HepG2 (cell line): ENCODE data around the gene KCTD19. TPM values are rescaled to one million over a fixed set of nuclear protein-coding genes. Genes with fewer than 3 reads are reported as not detected.

Experiments
- ATAC-seq: fragments of 200-7000 bp; cut with Tn5 transposase; 3 replicates; pipeline ENCODE4 v1.9.1; 2020; ENCODE audit warnings: mild to moderate bottlenecking, moderate library complexity
- BruUV-seq: library from RNA; stranded (reverse); fragments of 400-500 nt; replicated peaks from 2 replicates; lab custom pipeline; 2021; lab: Mats Ljungman, UMichigan
- CTCF ChIA-PET: fragments of 300-600 bp; formaldehyde crosslinking; extraction: SDS; loops from one replicate; lab custom pipeline; 2021; ENCODE audit warnings: low total read pairs, inconsistent platforms, low intra/inter-chr PET ratio; lab: Yijun Ruan, JAX
- POLR2A ChIA-PET: fragments of 350-600 bp; sonication (Branson Sonifier 250); formaldehyde crosslinking; loops from one replicate; lab custom pipeline; 2020; ENCODE audit warnings: antibody characterized with exemption, inconsistent platforms; lab: Yijun Ruan, JAX
- DNase-seq: peaks from one replicate; pipeline ENCODE4 v3.0.0-alpha.2; 2015; ENCODE audit warnings: low spot score
- FAIRE-seq: peaks from 3 replicates; lab custom pipeline; 2011; peaks lifted over from hg19 to GRCh38; lab: Jason Lieb, UNC
- H2AFZ ChIP-seq: one replicate; pipeline ENCODE4 v1.6.1; 2011; ENCODE audit warnings: low read length, inconsistent platforms
- H3K27ac ChIP-seq: fragments of 300-600 bp; 3 replicates; pipeline ENCODE4 v1.8.0; 2011; ENCODE audit warnings: mixed run types, mild to moderate bottlenecking, mixed read lengths, low read length, inconsistent platforms; ENCODE audit not compliant: insufficient read depth; ENCODE audit errors: extremely low read length
- H3K27me3 ChIP-seq, 2 experiments: fragments of 200-600 bp in 1 of 2; 2 replicates in 1 of 2; 3 replicates in 1 of 2; pipeline versions ENCODE4 v1.6.0 to v1.8.0; 2011; ENCODE audit warnings: low read length in 2 of 2, mild to moderate bottlenecking in 2 of 2, moderate library complexity in 2 of 2, inconsistent platforms in 1 of 2; ENCODE audit not compliant: insufficient read depth in 2 of 2, control insufficient read depth in 1 of 2
- H3K36me3 ChIP-seq, 2 experiments: fragments of 200-600 bp in 1 of 2; replicated peaks in 1 of 2; 2 replicates in 1 of 2; 3 replicates in 1 of 2; pipeline versions ENCODE4 v1.5.1 to v1.8.0; 2011; ENCODE audit warnings: low read length in 2 of 2, inconsistent platforms in 1 of 2; ENCODE audit not compliant: insufficient read depth in 2 of 2, control insufficient read depth in 1 of 2
- H3K4me1 ChIP-seq: 2 replicates; pipeline ENCODE4 v1.5.1; 2012; ENCODE audit warnings: low read length, inconsistent platforms; ENCODE audit not compliant: insufficient read depth
- H3K4me2 ChIP-seq: 2 replicates; pipeline ENCODE4 v1.6.0; 2011; ENCODE audit warnings: low read depth, low read length, inconsistent platforms
- H3K4me3 ChIP-seq, 3 experiments: fragments of 200-600 bp in 1 of 3; sonication (generic), shearing (Covaris generic) in 1 of 3; replicated peaks in 1 of 3; 2 replicates each; pipeline ENCODE4 v1.5.1; 2011 to 2016; ENCODE audit warnings: low read length in 3 of 3, inconsistent platforms in 2 of 3, low read depth in 2 of 3, mild to moderate bottlenecking in 2 of 3, control low read depth in 1 of 3, mixed read lengths in 1 of 3; ENCODE audit not compliant: insufficient read depth in 1 of 3
- H3K79me2 ChIP-seq: one replicate; pipeline ENCODE4 v1.6.1; 2011; ENCODE audit warnings: low read length, inconsistent platforms; ENCODE audit not compliant: insufficient read depth
- H3K9ac ChIP-seq: 2 replicates; pipeline ENCODE4 v1.6.0; 2011; ENCODE audit warnings: mild to moderate bottlenecking, low read depth, low read length, inconsistent platforms; ENCODE audit not compliant: insufficient read depth
- H3K9me3 ChIP-seq: 2 replicates; pipeline ENCODE4 v1.5.1; 2012; ENCODE audit warnings: mild to moderate bottlenecking, low read length
- H4K20me1 ChIP-seq: 2 replicates; pipeline ENCODE4 v1.6.0; 2011; ENCODE audit warnings: inconsistent platforms, mild to moderate bottlenecking, low read length, moderate library complexity; ENCODE audit not compliant: insufficient read depth
- KDM6A ChIP-seq: IDR thresholded peaks from 2 replicates; pipeline ENCODE4 v1.6.1; 2016; ENCODE audit warnings: low read depth
- MIER3 ChIP-seq: IDR thresholded peaks from 2 replicates; pipeline ENCODE4 v1.6.1; 2016; ENCODE audit warnings: missing compliant biosample characterization, borderline replicate concordance
- POLR2AphosphoS2 ChIP-seq: IDR thresholded peaks from 2 replicates; pipeline ENCODE4 v1.6.1; 2011; ENCODE audit warnings: low read depth, low read length, improper control_type of control experiment
- RXRA ChIP-seq: sonication (generic); formaldehyde crosslinking; IDR thresholded peaks from 2 replicates; pipeline ENCODE4 v1.5.1; 2020; ENCODE audit warnings: missing genetic modification reagents
- SPEN ChIP-seq: sonication (generic); formaldehyde crosslinking; IDR thresholded peaks from 2 replicates; pipeline ENCODE4 v1.5.1; 2020; ENCODE audit warnings: low read depth, mild to moderate bottlenecking, missing genetic modification reagents
- SSRP1 ChIP-seq: IDR thresholded peaks from 2 replicates; pipeline ENCODE4 v1.6.1; 2016; ENCODE audit warnings: control low read depth
- YEATS2 ChIP-seq: sonication (generic); formaldehyde crosslinking; IDR thresholded peaks from 2 replicates; pipeline ENCODE4 v1.4.0; 2020; ENCODE audit warnings: missing genetic modification reagents, borderline replicate concordance
- ZNF207 ChIP-seq: fragments of 450-650 bp; IDR thresholded peaks from 2 replicates; pipeline ENCODE4 v1.6.1; 2016; ENCODE audit warnings: antibody characterized with exemption, borderline replicate concordance
- ZNF292 ChIP-seq: sonication (generic); formaldehyde crosslinking; IDR thresholded peaks from 2 replicates; pipeline ENCODE4 v1.8.1; 2022; ENCODE audit warnings: mild to moderate bottlenecking, low read depth, missing genetic modification reagents, borderline replicate concordance
- ZNF607 ChIP-seq: sonication (generic); formaldehyde crosslinking; IDR thresholded peaks from 2 replicates; pipeline ENCODE4 v1.5.1; 2020; ENCODE audit warnings: missing genetic modification reagents, mild to moderate bottlenecking, borderline replicate concordance
- ZNF780A ChIP-seq: sonication (generic); formaldehyde crosslinking; IDR thresholded peaks from 2 replicates; pipeline ENCODE4 v1.8.0; 2022; ENCODE audit warnings: mild to moderate bottlenecking, missing genetic modification reagents, moderate library complexity
- WGBS: methylation state at CpG from one replicate; pipeline ENCODE4 v1.1.6; 2017; ENCODE audit warnings: low lambda C conversion rate; 5-methylcytosine and 5-hydroxymethylcytosine counted together
- in situ Hi-C: cut with HindIII; loops from 2 replicates; pipeline ENCODE4 v1.10.0; 2017; ENCODE audit warnings: low pct_unique_long_range_greater_than_20kb; ENCODE audit not compliant: extremely low pct_ligation_motif_present
- intact Hi-C: fragments of 100-400 bp; cut with micrococcal nuclease; formaldehyde crosslinking; loops from one replicate; pipeline ENCODE4 v1.10.0; 2022; ENCODE audit not compliant: unreplicated experiment
- polyA plus RNA-seq, 8 experiments: library from polyadenylated mRNA; depleted of rRNA in 3 of 8; stranded (reverse) in 7 of 8; unstranded in 1 of 8; fragments of >200 nt; fragmentation: Illumina TruSeq in 4 of 8; extraction: Trizol in 4 of 8; gene quantifications; 2 replicates each; pipeline versions ENCODE4 v1.2.1 to v1.2.3, GENCODE V29; 2011 to 2016; ENCODE audit warnings: low read depth in 4 of 8, missing spikeins in 1 of 8, mixed read lengths in 1 of 8; ENCODE audit not compliant: insufficient read depth in 1 of 8
- total RNA-seq, 5 experiments: library from RNA; depleted of rRNA; stranded (reverse); fragments of >200 nt; fragmentation: Illumina TruSeq; extraction: Trizol; gene quantifications; 2 replicates each; pipeline ENCODE4 v1.2.3, GENCODE V29; 2016; ENCODE audit warnings: low read depth in 1 of 5
- TF ChIP-seq, protein P1 (sequence below): IDR thresholded peaks from 2 replicates; pipeline ENCODE4 v1.6.1; 2016; ENCODE audit warnings: missing genetic modification reagents, missing compliant biosample characterization
- TF ChIP-seq, protein P2 (sequence below): sonication (generic); formaldehyde crosslinking; IDR thresholded peaks from 2 replicates; pipeline ENCODE4 v1.5.0; 2020; ENCODE audit warnings: mild to moderate bottlenecking, missing genetic modification reagents, moderate library complexity
- TF ChIP-seq, protein P3 (sequence below): sonication (generic); formaldehyde crosslinking; IDR thresholded peaks from 2 replicates; pipeline ENCODE4 v1.4.0; 2020; ENCODE audit warnings: missing genetic modification reagents

The KCTD19 gene
- total and polyA plus RNA-seq, 2 of the 13 experiments (the other 11 are each of a cell fraction or from before 2014, with no cell fraction given) = not detected

DNA sequence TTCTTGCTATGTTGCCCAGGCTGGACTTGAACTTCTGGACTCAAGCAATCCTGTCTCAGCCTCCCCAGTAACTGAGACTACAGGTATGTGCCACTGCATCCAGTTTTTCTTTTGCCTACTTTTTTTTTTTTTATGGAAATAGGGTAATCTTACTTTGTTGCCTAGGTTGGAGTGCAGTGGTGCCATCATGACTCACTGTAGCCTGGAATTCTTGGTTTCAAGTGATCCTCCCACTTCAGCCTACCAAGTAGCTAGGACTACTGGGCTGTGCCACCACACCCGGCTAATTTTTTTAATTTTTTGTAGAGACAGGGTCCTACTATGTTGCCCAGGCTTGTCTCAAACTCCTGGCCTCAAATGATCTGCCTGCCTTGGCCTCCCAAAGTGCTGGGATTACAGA is 10.1 kb upstream of the KCTD19 start:
- BruUV-seq = no TSS peak
- WGBS = 0% methylated on average over 1 of the region's 1 CpG

DNA sequence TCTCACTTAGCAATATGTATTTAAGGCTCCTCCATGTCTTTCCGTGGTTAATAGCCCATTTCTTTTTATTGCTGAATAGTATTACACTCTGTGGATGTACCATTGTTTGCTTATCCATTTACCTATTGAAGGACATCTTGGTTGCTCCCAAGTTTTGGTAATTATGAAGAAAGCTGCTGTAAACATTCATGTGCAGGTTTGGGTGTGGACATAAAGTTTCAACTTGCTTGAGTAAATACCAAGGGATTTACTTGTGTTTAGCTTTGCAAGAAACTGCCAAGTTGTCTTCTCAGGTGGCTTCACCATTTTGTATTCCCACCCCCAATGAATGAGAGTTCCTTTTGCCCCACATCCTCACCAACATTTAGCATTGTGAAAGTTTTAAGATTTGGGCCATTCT is 9.6 kb upstream of the KCTD19 start:
- no peaks in the 10 kb centered on the region for H3K9me3 ChIP-seq
- no peaks in the 10 kb centered on the region for H3K27me3 ChIP-seq
- TF ChIP-seq KDM6A (CRISPR knock-in tag) (no peak), ZNF780A (no peak), RXRA (CRISPR knock-in tag) (no peak), ZNF207 (no peak), MIER3 (CRISPR knock-in tag) (no peak), ZNF607 (CRISPR knock-in tag) (no peak), SSRP1 (CRISPR knock-in tag) (no peak), SPEN (no peak), YEATS2 (CRISPR knock-in tag) (no peak), ZNF292 (CRISPR knock-in tag) (no peak)
- TF ChIP-seq, protein P1, sequence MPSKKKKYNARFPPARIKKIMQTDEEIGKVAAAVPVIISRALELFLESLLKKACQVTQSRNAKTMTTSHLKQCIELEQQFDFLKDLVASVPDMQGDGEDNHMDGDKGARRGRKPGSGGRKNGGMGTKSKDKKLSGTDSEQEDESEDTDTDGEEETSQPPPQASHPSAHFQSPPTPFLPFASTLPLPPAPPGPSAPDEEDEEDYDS = no peak
- TF ChIP-seq, protein P2, sequence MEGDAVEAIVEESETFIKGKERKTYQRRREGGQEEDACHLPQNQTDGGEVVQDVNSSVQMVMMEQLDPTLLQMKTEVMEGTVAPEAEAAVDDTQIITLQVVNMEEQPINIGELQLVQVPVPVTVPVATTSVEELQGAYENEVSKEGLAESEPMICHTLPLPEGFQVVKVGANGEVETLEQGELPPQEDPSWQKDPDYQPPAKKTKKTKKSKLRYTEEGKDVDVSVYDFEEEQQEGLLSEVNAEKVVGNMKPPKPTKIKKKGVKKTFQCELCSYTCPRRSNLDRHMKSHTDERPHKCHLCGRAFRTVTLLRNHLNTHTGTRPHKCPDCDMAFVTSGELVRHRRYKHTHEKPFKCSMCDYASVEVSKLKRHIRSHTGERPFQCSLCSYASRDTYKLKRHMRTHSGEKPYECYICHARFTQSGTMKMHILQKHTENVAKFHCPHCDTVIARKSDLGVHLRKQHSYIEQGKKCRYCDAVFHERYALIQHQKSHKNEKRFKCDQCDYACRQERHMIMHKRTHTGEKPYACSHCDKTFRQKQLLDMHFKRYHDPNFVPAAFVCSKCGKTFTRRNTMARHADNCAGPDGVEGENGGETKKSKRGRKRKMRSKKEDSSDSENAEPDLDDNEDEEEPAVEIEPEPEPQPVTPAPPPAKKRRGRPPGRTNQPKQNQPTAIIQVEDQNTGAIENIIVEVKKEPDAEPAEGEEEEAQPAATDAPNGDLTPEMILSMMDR (CRISPR knock-in tag) = no peak
- TF ChIP-seq, protein P3, sequence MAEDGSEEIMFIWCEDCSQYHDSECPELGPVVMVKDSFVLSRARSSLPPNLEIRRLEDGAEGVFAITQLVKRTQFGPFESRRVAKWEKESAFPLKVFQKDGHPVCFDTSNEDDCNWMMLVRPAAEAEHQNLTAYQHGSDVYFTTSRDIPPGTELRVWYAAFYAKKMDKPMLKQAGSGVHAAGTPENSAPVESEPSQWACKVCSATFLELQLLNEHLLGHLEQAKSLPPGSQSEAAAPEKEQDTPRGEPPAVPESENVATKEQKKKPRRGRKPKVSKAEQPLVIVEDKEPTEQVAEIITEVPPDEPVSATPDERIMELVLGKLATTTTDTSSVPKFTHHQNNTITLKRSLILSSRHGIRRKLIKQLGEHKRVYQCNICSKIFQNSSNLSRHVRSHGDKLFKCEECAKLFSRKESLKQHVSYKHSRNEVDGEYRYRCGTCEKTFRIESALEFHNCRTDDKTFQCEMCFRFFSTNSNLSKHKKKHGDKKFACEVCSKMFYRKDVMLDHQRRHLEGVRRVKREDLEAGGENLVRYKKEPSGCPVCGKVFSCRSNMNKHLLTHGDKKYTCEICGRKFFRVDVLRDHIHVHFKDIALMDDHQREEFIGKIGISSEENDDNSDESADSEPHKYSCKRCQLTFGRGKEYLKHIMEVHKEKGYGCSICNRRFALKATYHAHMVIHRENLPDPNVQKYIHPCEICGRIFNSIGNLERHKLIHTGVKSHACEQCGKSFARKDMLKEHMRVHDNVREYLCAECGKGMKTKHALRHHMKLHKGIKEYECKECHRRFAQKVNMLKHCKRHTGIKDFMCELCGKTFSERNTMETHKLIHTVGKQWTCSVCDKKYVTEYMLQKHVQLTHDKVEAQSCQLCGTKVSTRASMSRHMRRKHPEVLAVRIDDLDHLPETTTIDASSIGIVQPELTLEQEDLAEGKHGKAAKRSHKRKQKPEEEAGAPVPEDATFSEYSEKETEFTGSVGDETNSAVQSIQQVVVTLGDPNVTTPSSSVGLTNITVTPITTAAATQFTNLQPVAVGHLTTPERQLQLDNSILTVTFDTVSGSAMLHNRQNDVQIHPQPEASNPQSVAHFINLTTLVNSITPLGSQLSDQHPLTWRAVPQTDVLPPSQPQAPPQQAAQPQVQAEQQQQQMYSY = no peak
- no peaks in the 10 kb centered on the region for H3K79me2 ChIP-seq
- in situ Hi-C loops = no loop called here
- H2AFZ ChIP-seq = no peak overlapping the region
- no peaks in the 10 kb centered on the region for H3K4me1 ChIP-seq
- intact Hi-C loops = no loop called here
- H3K27ac ChIP-seq = no peak overlapping the region
- H3K36me3 ChIP-seq = no peaks in the 10 kb centered on the region
- DNase-seq (no peak), ATAC-seq (no peak), FAIRE-seq (no peak)
- CTCF ChIA-PET = no interaction called here
- H3K9ac ChIP-seq = no peak overlapping the region
- BruUV-seq = no TSS peak
- 53% methylated on average over 1 of the region's 1 CpG for WGBS
- no peak overlapping the region for H3K4me3 ChIP-seq
- no peaks in the 10 kb centered on the region for H4K20me1 ChIP-seq
- no peak overlapping the region for H3K4me2 ChIP-seq
- POLR2A ChIA-PET = no interaction called here

More for the DNA sequence above, 10.1 kb upstream of the KCTD19 start:
- Histone ChIP-seq H2AFZ (no peak overlapping the region), H3K4me3 (no peak overlapping the region), H4K20me1 (no peaks in the 10 kb centered on the region), H3K4me2 (no peak overlapping the region), H3K36me3 (no peaks in the 10 kb centered on the region), H3K9me3 (no peaks in the 10 kb centered on the region), H3K4me1 (no peaks in the 10 kb centered on the region), H3K9ac (no peak overlapping the region), H3K27me3 (no peaks in the 10 kb centered on the region), H3K79me2 (no peaks in the 10 kb centered on the region), H3K27ac (no peak overlapping the region)
- POLR2A ChIA-PET = no interaction called here
- DNase-seq = no peak
- in situ Hi-C loops (no loop called here), intact Hi-C loops (no loop called here)
- CTCF ChIA-PET = no interaction called here
- ATAC-seq = no peak
- no peak for TF ChIP-seq POLR2AphosphoS2
- FAIRE-seq = no peak
